Cerebellar cortex (tissue), 1 donor: ENCODE data around the gene DPYSL3.
"Not testable (repeated sequence)": the region's sequence is repeated elsewhere in the genome, so short reads cannot be mapped to it uniquely, and the experiment has no call there.

ENCODE experiments used
- DNase-seq: peaks from one replicate; pipeline ENCODE4 v3.0.0-alpha.2; 2015; ENCODE audit warnings: low spot score

DPYSL3 gene

DNA sequence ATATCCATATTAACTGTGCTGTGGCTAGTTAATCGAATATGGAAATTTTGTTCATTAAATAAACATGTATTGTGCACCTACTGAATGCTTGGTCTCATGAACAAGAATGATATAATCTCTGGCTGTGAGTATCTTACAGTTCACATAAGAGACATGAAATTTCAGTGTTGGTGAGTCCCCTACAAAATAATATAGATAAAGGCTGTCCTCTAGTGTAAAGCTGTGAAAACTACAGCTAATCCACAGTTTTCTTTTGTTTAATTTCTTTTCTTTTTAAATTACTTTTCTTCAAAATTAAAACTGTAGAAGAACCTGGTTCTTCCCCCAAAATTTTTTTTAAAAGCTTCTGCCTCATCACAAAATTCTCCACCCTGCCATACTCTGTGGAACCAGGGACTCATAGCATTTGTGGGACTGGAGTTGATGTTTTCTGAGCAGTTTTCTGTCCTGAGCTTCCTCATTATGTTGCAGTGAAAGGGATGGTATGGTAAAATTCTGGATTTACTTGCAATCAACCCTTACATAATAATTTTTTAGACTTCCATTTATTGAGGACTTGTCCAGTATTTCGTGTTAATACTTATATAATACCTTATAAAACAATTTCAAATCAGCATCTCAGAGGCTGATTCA is 140.0 kb downstream of the DPYSL3 start:
- DNase-seq, result no peak

DNA sequence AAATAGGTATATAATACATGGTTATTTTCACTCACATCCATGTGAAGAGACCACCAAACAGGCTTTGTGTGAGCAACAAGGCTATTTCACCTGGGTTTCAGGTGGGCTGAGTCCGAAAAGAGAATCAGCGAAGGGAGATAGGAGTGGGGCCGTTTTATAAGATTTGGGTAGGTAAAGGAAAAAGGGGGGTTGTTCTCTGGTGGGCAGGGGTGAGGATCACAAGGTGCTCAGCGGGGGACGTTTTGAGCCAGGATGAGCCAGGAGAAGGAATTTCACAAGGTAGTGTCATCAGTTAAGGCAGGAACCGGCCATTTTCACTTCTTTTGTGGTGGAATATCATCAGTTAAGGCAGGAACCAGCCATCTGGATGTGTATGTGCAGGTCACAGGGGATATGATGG is 142.5 kb downstream of the DPYSL3 start:
- not testable (repeated sequence) for DNase-seq

DNA sequence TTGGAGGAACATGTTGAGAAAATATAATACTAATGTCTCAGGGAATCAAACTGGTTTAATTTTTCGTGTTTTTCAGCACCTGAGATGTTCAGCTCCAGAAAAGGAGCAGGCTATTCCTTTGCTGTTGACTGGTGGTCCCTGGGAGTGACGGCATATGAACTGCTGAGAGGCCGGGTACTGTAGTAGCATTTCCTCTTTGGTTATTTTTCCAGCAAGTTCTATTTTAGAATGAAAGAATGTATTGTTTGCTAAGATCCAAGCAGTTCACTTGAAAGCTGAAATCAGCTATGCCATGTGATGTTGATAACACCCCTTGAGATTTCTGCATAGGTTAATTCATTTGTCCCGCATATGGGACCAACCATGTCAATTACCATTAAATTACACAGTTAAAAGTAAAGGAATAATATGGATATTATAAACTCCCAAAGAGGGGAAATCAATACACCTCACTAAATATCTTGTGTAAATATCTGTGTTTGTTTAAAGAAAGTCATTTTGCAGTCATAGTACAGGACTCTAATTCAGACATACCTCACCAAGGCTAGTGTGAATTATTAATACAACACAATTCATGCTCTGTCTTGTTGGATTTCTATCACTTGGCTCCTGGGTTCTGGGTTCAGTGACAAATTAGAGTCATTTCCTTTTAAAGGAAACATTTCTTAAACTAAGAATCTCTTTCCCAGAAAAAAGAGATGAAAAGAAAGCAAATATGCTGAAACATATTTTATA is 148.3 kb downstream of the DPYSL3 start:
- DNase-seq, result no peak

DNA sequence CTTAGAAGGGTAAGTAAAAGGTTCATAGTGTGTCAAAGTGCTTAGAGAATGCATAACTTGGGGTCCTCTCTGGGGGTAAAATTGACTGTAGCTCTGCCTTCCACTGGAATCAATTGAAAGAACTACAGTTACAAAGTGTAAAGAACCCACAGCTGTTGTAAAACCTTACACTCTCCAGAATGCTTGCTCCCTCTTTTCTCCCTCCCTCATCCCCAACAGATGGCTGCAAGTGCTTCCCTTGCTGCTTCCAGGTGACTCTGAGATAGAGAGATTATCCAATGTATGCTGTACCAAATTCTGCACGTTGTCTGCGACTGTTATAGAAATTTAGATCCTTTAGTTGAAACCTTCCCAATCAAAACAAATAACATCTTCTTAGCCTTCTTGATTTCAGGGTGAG is 149.1 kb downstream of the DPYSL3 start:
- no peak for DNase-seq

DNA sequence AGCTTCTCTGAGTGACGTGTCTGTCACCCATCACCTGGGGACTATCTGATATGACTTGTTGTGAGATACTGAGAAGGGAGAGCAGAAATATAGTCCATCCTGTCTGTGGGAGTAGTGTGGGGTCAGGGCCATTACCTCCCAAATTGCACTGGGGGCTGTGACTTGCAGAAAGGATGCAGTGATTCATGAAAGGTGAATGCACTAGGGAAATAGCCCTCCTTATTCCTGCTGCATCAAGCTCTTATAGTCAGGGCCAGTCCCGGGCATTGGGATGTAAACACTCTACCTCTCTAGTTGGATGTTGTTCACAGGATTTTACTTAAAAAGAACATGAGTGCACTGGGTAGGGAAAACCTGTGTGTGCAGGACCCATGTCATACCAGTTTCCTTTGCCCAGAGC is 150.3 kb downstream of the DPYSL3 start:
- no peak for DNase-seq

DNA sequence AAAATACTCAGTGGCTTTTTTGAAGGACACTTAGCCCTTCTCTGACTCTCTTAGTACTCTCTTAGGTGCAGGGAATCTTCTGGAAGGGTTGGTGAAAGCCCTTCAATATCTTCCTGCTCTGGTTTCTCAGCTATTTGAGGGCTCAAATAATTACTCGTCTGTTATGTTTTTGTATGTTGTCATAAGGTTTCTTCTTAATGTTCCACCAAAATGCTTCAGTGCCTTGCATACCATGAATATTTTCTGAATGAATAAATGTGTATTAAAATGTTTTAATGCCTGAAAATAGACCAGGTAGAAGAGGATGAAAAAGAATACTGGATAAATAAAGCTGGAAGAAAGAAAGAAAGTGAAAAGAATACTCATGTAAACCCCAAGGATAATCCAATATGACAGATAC is 150.8 kb downstream of the DPYSL3 start:
- DNase-seq, result no peak

DNA sequence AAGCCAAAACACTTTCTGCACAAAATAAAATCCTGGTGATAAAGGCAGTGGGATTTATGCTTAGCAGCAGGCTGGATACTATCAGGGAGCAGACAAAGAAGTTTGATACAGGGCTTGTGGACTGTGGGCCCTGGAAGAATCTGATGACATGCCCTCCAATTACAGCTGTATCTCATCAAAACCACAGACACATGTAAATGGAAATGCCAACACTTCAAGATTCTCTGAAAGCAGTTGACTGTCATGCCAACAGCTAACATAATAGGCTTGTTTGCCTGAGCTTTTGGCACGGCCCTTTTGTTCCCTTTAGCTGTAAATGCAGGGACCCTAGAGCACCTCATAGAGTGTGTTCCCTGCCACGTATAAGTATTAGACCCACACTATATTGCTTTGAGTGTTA is 160.6 kb downstream of the DPYSL3 start:
- no peak for DNase-seq

DNA sequence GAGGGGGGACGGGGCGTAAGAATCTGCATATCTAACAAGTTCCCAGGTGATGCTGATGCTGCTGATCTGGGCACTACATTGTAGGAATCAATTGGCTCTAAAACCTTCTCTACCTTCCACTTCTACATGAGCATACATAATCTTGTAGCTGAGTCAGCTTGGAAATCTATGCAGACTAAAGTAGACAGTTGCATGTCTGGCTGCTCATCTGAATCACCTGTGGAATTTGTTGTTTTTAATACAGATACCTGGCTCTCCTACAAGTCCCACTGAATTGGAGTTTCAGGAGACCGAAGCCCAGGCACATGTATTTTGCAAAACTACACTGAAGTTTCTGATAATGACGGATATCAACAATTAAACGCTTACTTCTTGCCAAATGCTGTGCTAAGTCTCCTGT is 161.4 kb downstream of the DPYSL3 start:
- DNase-seq, result no peak

DNA sequence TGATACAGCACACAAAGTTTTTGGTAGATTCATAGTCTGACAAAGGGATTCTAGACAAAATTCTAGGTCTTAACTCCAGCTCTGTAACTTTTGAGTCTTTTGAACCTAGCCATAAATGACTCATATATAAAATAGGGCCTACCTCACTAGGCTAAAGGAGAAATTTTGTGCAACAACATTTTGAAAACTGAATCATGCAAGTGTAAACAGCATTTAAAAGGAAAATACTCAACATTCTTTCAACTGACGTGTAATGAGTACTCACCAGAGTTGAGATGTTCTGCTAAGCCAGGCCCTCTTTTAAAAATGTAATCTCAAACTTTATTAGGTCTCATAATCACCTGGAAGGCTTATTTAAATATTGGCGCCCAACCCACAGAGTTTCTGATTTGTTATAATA is 161.8 kb downstream of the DPYSL3 start:
- no peak for DNase-seq

DNA sequence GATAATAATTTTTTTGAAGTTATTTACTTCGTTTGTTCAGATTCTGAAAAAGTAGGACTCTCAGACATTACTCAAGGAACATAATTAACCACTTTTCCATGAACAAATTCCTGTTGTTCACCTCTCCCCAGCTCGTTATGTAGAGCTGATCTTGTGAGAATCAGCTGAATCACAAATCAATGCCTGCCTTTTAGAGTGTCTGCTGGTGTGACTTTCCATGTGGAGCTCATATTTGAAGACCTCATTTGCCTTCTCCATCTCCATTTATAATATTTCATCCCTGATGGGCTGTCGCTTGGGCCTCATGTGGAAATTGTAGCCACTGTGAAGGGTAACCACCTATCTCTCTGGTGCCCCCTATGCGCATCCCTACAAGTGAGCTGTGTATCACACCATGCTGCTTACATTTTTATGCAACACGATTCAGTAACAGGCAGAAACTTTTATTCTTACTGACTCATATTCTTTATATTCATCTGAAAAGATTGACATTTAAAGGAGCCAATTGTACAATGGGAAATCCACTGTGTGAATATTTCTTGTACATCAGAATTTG is 163.8 kb downstream of the DPYSL3 start:
- no peak for DNase-seq

DNA sequence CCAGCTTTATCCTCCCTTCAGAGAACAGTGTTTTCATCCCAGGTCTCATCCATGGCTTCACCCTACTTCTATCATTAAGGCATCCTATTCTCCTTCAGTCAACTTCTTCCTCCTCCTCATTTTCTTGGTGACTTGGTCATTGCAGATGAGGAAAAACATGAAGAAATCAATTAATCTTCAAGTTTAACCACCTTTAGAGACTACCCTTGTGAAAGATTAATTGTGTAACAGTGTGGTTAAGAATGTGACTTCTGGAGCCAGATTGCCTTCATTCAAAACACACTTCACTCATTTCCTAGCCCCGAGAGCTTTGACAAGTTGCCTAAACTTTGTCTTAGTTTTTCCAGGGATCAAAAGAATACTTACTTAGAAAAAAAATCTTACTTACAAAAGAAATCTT is 165.0 kb downstream of the DPYSL3 start:
- no peak for DNase-seq

DNA sequence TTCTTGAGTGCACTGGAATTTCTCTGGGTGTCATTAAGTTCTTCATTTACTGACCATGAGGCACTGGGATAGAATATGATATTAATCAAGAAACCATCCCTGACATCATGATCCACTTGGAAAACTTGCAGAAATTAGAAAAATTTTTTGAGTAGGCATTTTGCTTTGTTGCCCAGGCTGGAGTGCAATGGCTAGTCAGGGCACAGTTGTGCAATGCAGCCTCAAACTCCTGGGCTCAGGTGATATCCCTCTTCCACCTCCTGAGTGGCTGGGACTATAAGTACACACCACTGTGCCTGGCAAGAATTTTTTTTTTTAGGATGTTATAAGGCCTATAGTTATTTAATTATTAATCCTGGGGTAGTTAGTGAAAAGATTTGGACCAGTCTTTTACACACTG is 168.5 kb downstream of the DPYSL3 start:
- DNase-seq, result no peak

DNA sequence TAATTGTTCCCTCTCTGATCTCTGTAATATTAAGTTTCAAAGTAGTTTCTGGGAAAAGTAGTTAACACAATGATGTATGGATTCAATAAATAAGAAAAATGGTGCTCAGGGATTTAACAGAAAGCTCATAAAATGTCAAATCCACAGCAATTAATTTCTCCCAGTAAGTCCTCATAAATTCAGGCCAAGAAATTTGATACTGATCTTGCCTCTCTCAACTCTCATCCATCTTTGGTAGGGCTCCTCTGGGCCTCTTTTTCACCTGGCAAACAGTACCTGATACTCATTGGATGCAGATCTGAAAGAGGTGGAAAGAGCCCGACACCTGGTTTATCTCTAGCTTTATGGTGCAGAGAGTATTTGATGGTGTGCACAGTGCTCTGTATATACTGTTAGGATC is 168.9 kb downstream of the DPYSL3 start:
- no peak for DNase-seq
